ENCODE data around the gene MLPH.

GRCh38 chr2:237588044-237588696 is 101.1 kb downstream of the MLPH start:
- TF ChIP-seq EZH2 (IDR thresholded peaks at IDR 0.05; ENCODE audit: insufficient read depth, poor library complexity, severe bottlenecking) (no peak), EZH2phosphoT487 (IDR thresholded peaks at IDR 0.05; ENCODE audit: insufficient read depth, low read depth) (no peak)

Measured in GM23248 (cell line).